Gastrocnemius medialis (tissue), 4 donors: Measurements from ENCODE around the gene NLRC5. TPM values are rescaled to one million over a fixed set of nuclear protein-coding genes. Genes with fewer than 3 reads are reported as not detected.
A peak's percentile ranks its signal among the peaks of the same experiment; 100 is the strongest.
"Not testable (repeated sequence)": the region's sequence is repeated elsewhere in the genome, so short reads cannot be mapped to it uniquely, and the experiment has no call there.

Experiments
- ATAC-seq, 2 donors: fragments of 150-250 bp; one replicate each; pipeline ENCODE4 v1.9.1; 2016
- DNase-seq, 2 donors: peaks; one replicate each; pipeline ENCODE4 v3.0.0-alpha.2; 2019
- H3K27ac ChIP-seq, 4 donors: fragments of 200-600 bp; sonication (generic); 1 replicate in 1 of 4; 2 replicates in 3 of 4; pipeline ENCODE4 v1.5.1; 2016 to 2018; ENCODE audit warnings: mild to moderate bottlenecking in 2 of 4, moderate library complexity in 1 of 4
- H3K27me3 ChIP-seq, 3 donors: fragments of 200-600 bp; sonication (generic) in 2 of 3; 1 replicate in 1 of 3; 2 replicates in 2 of 3; pipeline versions ENCODE4 v1.5.1 to v1.6.0; 2016 to 2019; ENCODE audit warnings: mild to moderate bottlenecking in 1 of 3, moderate library complexity in 1 of 3
- H3K36me3 ChIP-seq, 2 donors: fragments of 200-600 bp; sonication (generic) in 1 of 2; one replicate each; pipeline ENCODE4 v1.5.1; 2017 to 2018
- H3K4me1 ChIP-seq, 2 donors: fragments of 200-600 bp; sonication (generic) in 1 of 2; one replicate each; pipeline ENCODE4 v1.5.1; 2016 to 2017; ENCODE audit warnings: mild to moderate bottlenecking in 2 of 2
- H3K4me3 ChIP-seq, 4 donors: fragments of 200-600 bp; sonication (generic) in 3 of 4; 1 replicate in 1 of 4; 2 replicates in 3 of 4; pipeline ENCODE4 v1.5.1; 2016 to 2019; ENCODE audit warnings: mild to moderate bottlenecking in 2 of 4
- H3K9me3 ChIP-seq, 3 donors: fragments of 200-600 bp; sonication (generic) in 2 of 3; 1 replicate in 1 of 3; 2 replicates in 2 of 3; pipeline ENCODE4 v1.5.1; 2016 to 2019
- POLR2A ChIP-seq, 2 donors: fragments of 450-650 bp; IDR thresholded peaks; one replicate each; pipeline ENCODE4 v1.6.1; 2017; ENCODE audit warnings: antibody characterized with exemption in 2 of 2, mild to moderate bottlenecking in 2 of 2, moderate library complexity in 2 of 2
- in situ Hi-C, 4 donors: fragments of 200-750 bp; cut with MboI; loops; one replicate each; pipeline versions ENCODE4 v1.15.0 to v1.8.0; 2017; ENCODE audit warnings: low sequenced_read_pairs in 4 of 4
- intact Hi-C: fragments of 100-400 bp; cut with DNase I; formaldehyde crosslinking; loops from one replicate; pipeline ENCODE4 v1.15.1; 2023; ENCODE audit warnings: low total_unique reads
- total RNA-seq, 4 donors: library from RNA; depleted of rRNA; stranded (reverse); fragments of >200 nt; gene quantifications; one replicate each; pipeline versions ENCODE4 v1.1.0 to v1.2.3, GENCODE V29; 2016
- TF ChIP-seq, protein P1 (sequence below), 5 experiments: fragments of 450-650 bp in 3 of 5; fragments of 200-600 bp in 2 of 5; sonication (generic) in 2 of 5; IDR thresholded peaks in 4 of 5; conservative IDR thresholded peaks in 1 of 5; 1 replicate in 4 of 5; 2 replicates in 1 of 5; pipeline ENCODE4 v1.5.1; 2016 to 2019; ENCODE audit warnings: antibody characterized with exemption in 5 of 5, mild to moderate bottlenecking in 3 of 5, moderate library complexity in 3 of 5

Gene NLRC5
- total RNA-seq, 4 donors from 2014 or later, result 2.5 to 9.4 (median 5.1) TPM

DNA sequence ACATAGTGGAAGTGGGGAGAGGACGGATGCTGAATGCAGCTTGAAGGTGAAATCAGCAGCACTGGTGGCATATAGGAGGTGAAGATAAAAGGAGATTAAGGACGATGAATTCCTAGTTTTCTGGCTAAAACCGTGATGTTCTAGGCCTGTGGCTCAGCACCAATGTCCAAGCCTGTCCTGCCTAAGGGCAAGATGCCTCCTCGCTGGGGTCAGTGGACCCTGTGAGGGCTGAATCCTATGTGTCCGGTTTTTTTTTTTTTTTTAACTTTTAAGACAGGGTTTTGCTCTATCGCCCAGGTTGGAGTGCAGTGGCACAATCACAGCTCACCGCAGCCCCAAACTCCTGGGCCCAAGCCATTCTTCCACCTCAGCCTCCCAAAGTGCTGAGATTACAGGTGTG lies 115.8 kb downstream of the NLRC5 start:
- TF ChIP-seq, protein P1, sequence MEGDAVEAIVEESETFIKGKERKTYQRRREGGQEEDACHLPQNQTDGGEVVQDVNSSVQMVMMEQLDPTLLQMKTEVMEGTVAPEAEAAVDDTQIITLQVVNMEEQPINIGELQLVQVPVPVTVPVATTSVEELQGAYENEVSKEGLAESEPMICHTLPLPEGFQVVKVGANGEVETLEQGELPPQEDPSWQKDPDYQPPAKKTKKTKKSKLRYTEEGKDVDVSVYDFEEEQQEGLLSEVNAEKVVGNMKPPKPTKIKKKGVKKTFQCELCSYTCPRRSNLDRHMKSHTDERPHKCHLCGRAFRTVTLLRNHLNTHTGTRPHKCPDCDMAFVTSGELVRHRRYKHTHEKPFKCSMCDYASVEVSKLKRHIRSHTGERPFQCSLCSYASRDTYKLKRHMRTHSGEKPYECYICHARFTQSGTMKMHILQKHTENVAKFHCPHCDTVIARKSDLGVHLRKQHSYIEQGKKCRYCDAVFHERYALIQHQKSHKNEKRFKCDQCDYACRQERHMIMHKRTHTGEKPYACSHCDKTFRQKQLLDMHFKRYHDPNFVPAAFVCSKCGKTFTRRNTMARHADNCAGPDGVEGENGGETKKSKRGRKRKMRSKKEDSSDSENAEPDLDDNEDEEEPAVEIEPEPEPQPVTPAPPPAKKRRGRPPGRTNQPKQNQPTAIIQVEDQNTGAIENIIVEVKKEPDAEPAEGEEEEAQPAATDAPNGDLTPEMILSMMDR (IDR thresholded peaks at IDR 0.05 in 4 of 5, conservative IDR thresholded peaks at IDR 0.05 in 1 of 5), result no peak
- no peak for TF ChIP-seq POLR2A (IDR thresholded peaks at IDR 0.05)
- H3K4me3 ChIP-seq, result no peak overlapping the region
- intact Hi-C loops (no loop called here), in situ Hi-C loops (no loop called here)
- ATAC-seq (no peak), DNase-seq (no peak)
- peaks cover 0 to 11% of the 10 kb centered on the region in 2 donors for H3K4me1 ChIP-seq
- no peaks in the 10 kb centered on the region for H3K9me3 ChIP-seq
- no peaks in the 10 kb centered on the region for H3K27me3 ChIP-seq
- no peak overlapping the region for H3K27ac ChIP-seq
- no peaks in the 10 kb centered on the region for H3K36me3 ChIP-seq

DNA sequence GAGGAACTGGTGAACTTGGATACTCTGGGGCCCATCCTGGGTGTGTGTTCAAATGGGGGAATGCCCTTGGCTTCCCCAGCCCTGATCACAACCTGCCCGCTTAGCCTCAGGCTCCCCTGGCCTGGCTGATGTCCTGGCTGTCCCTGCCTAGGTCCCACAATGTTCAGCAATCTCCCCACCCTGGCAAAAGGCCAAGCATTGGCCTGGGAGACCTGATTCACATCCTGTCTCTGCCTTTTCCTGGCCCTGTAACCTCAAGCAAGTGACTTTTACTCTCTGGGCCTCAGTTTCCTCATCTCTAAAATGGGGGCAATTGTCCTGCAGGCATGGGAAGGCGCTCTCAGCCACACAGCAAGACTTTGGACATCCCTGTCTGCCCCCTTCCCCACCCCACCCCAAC lies 117.4 kb downstream of the NLRC5 start:
- Histone ChIP-seq H3K4me1 (peaks cover 0 to 11% of the 10 kb centered on the region in 2 donors), H3K27me3 (no peaks in the 10 kb centered on the region), H3K9me3 (no peaks in the 10 kb centered on the region), H3K4me3 (no peak overlapping the region), H3K36me3 (no peaks in the 10 kb centered on the region), H3K27ac (no peak overlapping the region)
- no peak for TF ChIP-seq POLR2A (IDR thresholded peaks at IDR 0.05)
- TF ChIP-seq, protein P1 (IDR thresholded peaks at IDR 0.05 in 4 of 5, conservative IDR thresholded peaks at IDR 0.05 in 1 of 5), result no peak
- in situ Hi-C loops, result no loop called here
- DNase-seq (no peak), ATAC-seq (peak in 1 of 2 donors; percentile 36)
- intact Hi-C loops, result no loop called here

DNA sequence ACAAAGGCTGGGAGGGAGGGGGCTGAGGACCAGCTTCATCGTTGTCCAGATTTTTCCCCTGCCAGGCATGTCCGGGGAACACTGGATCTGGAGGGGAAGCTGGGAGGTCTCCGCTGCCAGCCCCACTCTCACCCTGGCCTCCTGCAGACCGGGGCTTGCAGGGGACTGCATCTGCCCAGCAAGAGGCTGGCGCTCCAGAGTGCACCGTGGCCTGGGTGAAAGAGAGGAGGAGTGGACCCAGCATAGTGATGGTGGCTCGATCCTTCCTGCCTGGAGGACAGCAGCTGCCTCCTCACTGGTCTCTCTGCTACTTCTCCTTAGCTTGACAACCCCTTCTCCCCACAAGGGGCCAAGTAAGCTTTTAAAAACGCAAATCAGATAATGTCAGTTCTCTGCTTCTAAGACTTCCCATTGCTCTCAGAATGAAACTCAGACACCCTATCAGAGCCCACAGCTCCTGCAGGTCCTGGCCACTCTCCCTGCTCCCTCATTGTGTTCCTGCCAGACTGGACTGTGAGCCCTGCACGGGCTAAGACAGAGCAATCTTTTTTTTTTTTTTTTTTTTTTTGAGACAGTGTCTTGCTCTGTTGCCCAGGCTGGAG lies 118.1 kb downstream of the NLRC5 start:
- Histone ChIP-seq H3K36me3 (no peaks in the 10 kb centered on the region), H3K4me3 (no peak overlapping the region), H3K4me1 (peaks cover 0 to 11% of the 10 kb centered on the region in 2 donors), H3K9me3 (no peaks in the 10 kb centered on the region), H3K27me3 (no peaks in the 10 kb centered on the region), H3K27ac (no peak overlapping the region)
- TF ChIP-seq POLR2A (IDR thresholded peaks at IDR 0.05), result no peak
- TF ChIP-seq, protein P1 (IDR thresholded peaks at IDR 0.05 in 4 of 5, conservative IDR thresholded peaks at IDR 0.05 in 1 of 5), result no peak
- intact Hi-C loops, result no loop called here
- DNase-seq (no peak), ATAC-seq (no peak)
- in situ Hi-C loops, result no loop called here

DNA sequence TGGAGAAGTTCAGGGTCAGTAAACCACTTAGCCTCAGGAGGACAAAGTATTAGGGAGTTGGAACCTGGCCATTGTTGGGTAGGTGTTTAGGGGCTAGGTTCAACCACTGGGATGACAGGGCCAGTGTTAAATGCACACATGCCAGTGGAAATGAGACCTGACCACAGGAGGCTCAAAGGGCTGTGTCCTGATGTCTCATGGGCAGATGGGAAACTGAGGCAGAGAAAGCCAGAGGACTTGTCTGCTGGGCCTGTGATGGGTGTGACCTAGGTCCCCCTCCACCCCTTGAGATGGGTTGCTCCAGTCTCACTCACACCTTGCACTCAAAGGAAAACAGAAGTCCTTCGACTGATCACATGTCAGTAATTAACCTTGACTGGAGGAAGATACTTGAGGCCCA lies 119.1 kb downstream of the NLRC5 start:
- TF ChIP-seq, protein P1 (IDR thresholded peaks at IDR 0.05 in 4 of 5, conservative IDR thresholded peaks at IDR 0.05 in 1 of 5), result no peak
- TF ChIP-seq POLR2A (IDR thresholded peaks at IDR 0.05), result no peak
- intact Hi-C loops (no loop called here), in situ Hi-C loops (no loop called here)
- no peak for DNase-seq
- no peaks in the 10 kb centered on the region for H3K27me3 ChIP-seq
- no peak for ATAC-seq
- no peak overlapping the region for H3K27ac ChIP-seq
- peaks cover 0 to 11% of the 10 kb centered on the region in 2 donors for H3K4me1 ChIP-seq
- H3K4me3 ChIP-seq, result no peak overlapping the region
- H3K9me3 ChIP-seq, result no peaks in the 10 kb centered on the region
- H3K36me3 ChIP-seq, result no peaks in the 10 kb centered on the region

DNA sequence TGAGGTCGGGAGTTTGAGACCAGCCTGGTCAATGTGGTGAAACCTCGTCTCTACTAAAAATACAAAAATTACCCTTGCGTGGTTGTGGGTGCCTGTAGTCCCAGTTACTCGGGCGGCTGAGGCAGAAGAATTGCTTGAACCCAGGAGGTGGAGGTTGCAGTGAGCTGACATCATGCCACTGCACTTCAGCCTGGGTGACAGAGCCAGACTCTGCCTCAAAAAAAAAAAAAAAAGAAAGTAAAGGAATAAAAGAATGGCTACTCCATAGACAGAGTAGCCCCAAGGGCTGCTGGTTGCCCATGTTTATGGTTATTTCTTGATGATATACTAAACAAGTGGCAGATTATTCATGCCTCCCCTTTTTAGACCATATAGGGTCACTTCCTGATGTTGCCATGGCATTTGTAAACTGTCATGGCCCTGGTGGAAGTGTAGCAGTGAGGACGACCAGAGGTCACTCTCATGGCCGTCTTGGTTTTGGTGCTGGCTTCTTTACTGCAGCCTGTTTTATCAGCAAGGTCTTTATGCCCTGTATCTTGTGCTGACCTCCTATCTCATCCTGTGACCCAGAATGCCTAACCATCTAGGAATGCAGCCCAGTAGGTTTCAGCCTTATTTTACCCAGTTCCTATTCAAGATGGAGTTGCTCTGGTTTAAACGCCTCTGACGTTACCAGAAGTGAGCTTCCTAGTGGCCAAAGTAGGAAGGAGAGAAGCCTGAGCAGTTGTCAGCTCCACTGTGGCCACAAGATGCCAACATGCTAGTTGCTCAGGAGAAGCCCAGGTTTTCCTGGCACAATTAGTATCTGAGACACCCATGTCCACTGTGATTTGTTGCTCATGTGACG lies 120.1 kb downstream of the NLRC5 start:
- not testable (repeated sequence) for ATAC-seq
- H3K4me1 ChIP-seq, result peaks cover 0 to 11% of the 10 kb centered on the region in 2 donors

More for the DNA sequence above, 120.1 kb downstream of the NLRC5 start:
- in situ Hi-C loops, H3K9me3 ChIP-seq, H3K36me3 ChIP-seq, H3K27ac ChIP-seq, H3K27me3 ChIP-seq, intact Hi-C loops, H3K4me3 ChIP-seq, DNase-seq: not testable (repeated sequence)
